ENCODE data around the gene NEURL4. TPM values are rescaled to one million over a fixed set of nuclear protein-coding genes. Genes with fewer than 3 reads are reported as not detected.
A peak's percentile ranks its signal among the peaks of the same experiment; 100 is the strongest.

NEURL4 gene
- total and polyA plus RNA-seq, 2 experiments from 2014 or later, result 6.3 to 42.3 TPM

DNA sequence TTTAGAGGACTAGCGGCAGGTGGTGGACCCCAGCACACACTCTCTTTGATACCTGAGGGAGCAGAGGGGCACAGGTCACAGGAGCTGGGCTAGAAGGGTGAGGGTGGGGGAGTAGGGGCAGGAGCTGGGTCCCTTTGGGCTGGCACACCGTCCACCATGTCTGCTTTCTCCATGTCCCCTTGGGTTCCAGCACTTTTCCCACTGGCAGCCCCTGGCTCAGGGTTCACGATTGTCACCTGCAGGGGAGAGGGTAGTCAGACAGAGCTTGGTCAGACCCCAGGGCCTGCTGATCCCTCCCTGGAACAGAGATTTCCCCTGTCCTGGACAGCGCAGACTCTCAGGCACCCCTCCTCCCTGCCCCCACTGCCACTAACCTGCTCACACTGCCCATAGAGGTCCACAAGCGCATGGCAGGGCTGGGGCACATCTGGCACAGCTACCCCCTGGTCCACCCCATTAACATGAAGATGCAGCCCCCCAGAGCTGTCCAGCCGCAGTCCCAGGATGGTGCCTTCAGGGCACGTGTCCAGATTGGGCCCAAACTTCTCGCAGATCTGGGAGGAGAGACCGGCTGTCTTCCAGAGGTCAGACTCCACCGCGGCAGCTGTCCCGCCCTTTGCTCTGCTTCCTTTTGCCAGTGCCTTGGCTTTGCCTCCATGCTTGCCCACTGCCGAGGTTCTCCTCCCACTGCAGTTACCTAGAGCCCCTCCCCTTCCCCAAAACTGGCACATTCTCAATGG is 10.8 kb downstream of the NEURL4 start:
- Histone ChIP-seq H3K4me2 (no peak overlapping the region), H3K9me2 (ENCODE audit: insufficient read depth) (no peaks in the 10 kb centered on the region), H3K79me2 (replicated peaks; ENCODE audit: insufficient read depth) (peaks cover 8% of the 10 kb centered on the region; the same call in 1 of the 2 replicates), H3K4me3 (no peak overlapping the region), H3K36me3 (ENCODE audit: insufficient read depth) (peaks cover 37% of the 10 kb centered on the region), H3K27ac (ENCODE audit: low read depth) (no peak overlapping the region), H4K20me1 (replicated peaks; ENCODE audit: insufficient read depth) (0 out of 2 replicates have a peak, but pooled peaks cover 5% of the 10 kb centered on the region), H2AFZ (no peak overlapping the region), H3K4me1 (ENCODE audit: insufficient read depth) (peaks cover 6% of the 10 kb centered on the region; the same call in 1 of the 2 replicates), H3K27me3 (ENCODE audit: insufficient read depth) (no peaks in the 10 kb centered on the region), H3F3A (replicated peaks; ENCODE audit: low read depth) (peaks cover 38% of the 10 kb centered on the region)
- DNase-seq (ENCODE audit: low spot score) (no peak), ATAC-seq (no peak)
- Mint-ChIP-seq H3K4me3 (peak overlapping the region; percentile 9; the same call in 1 of the 3 replicates), H3K27ac (no peak overlapping the region), H3K27me3 (ENCODE audit: insufficient read depth, low read depth, poor library complexity) (peaks cover 16% of the 10 kb centered on the region), H3K9me3 (no peaks in the 10 kb centered on the region), H3K4me1 (peaks cover 15% of the 10 kb centered on the region), H3K36me3 (ENCODE audit: low read depth) (peaks cover 77% of the 10 kb centered on the region)
- no peak for TF ChIP-seq EZH2phosphoT487 (IDR thresholded peaks at IDR 0.05; ENCODE audit: unreplicated experiment)
- TF ChIP-seq, protein P1, sequence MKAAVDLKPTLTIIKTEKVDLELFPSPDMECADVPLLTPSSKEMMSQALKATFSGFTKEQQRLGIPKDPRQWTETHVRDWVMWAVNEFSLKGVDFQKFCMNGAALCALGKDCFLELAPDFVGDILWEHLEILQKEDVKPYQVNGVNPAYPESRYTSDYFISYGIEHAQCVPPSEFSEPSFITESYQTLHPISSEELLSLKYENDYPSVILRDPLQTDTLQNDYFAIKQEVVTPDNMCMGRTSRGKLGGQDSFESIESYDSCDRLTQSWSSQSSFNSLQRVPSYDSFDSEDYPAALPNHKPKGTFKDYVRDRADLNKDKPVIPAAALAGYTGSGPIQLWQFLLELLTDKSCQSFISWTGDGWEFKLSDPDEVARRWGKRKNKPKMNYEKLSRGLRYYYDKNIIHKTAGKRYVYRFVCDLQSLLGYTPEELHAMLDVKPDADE (IDR thresholded peaks at IDR 0.05), result no peak
- TF ChIP-seq POLR2AphosphoS5 (IDR thresholded peaks at IDR 0.05; ENCODE audit: low read depth), result no peak
- TF ChIP-seq JUNB (IDR thresholded peaks at IDR 0.05; ENCODE audit: unreplicated experiment), result no peak
- TF ChIP-seq CREB1 (CRISPR knock-in tag; IDR thresholded peaks at IDR 0.05; ENCODE audit: low read depth), result no peak
- no peak for TF ChIP-seq STAT1 (IDR thresholded peaks at IDR 0.05; ENCODE audit: unreplicated experiment)
- TF ChIP-seq, protein P2, sequence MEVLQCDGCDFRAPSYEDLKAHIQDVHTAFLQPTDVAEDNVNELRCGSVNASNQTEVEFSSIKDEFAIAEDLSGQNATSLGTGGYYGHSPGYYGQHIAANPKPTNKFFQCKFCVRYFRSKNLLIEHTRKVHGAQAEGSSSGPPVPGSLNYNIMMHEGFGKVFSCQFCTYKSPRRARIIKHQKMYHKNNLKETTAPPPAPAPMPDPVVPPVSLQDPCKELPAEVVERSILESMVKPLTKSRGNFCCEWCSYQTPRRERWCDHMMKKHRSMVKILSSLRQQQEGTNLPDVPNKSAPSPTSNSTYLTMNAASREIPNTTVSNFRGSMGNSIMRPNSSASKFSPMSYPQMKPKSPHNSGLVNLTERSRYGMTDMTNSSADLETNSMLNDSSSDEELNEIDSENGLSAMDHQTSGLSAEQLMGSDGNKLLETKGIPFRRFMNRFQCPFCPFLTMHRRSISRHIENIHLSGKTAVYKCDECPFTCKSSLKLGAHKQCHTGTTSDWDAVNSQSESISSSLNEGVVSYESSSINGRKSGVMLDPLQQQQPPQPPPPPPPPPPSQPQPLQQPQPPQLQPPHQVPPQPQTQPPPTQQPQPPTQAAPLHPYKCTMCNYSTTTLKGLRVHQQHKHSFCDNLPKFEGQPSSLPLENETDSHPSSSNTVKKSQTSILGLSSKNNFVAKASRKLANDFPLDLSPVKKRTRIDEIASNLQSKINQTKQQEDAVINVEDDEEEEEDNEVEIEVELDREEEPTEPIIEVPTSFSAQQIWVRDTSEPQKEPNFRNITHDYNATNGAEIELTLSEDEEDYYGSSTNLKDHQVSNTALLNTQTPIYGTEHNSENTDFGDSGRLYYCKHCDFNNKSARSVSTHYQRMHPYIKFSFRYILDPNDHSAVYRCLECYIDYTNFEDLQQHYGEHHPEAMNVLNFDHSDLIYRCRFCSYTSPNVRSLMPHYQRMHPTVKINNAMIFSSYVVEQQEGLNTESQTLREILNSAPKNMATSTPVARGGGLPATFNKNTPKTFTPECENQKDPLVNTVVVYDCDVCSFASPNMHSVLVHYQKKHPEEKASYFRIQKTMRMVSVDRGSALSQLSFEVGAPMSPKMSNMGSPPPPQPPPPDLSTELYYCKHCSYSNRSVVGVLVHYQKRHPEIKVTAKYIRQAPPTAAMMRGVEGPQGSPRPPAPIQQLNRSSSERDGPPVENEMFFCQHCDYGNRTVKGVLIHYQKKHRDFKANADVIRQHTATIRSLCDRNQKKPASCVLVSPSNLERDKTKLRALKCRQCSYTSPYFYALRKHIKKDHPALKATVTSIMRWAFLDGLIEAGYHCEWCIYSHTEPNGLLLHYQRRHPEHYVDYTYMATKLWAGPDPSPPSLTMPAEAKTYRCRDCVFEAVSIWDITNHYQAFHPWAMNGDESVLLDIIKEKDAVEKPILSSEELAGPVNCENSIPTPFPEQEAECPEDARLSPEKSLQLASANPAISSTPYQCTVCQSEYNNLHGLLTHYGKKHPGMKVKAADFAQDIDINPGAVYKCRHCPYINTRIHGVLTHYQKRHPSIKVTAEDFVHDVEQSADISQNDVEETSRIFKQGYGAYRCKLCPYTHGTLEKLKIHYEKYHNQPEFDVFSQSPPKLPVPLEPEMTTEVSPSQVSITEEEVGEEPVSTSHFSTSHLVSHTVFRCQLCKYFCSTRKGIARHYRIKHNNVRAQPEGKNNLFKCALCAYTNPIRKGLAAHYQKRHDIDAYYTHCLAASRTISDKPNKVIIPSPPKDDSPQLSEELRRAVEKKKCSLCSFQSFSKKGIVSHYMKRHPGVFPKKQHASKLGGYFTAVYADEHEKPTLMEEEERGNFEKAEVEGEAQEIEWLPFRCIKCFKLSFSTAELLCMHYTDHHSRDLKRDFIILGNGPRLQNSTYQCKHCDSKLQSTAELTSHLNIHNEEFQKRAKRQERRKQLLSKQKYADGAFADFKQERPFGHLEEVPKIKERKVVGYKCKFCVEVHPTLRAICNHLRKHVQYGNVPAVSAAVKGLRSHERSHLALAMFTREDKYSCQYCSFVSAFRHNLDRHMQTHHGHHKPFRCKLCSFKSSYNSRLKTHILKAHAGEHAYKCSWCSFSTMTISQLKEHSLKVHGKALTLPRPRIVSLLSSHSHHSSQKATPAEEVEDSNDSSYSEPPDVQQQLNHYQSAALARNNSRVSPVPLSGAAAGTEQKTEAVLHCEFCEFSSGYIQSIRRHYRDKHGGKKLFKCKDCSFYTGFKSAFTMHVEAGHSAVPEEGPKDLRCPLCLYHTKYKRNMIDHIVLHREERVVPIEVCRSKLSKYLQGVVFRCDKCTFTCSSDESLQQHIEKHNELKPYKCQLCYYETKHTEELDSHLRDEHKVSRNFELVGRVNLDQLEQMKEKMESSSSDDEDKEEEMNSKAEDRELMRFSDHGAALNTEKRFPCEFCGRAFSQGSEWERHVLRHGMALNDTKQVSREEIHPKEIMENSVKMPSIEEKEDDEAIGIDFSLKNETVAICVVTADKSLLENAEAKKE (CRISPR knock-in tag; IDR thresholded peaks at IDR 0.05), result no peak
- TF ChIP-seq ZNF114 (CRISPR knock-in tag; IDR thresholded peaks at IDR 0.05), result no peak

Measured in GM23338 (cell line).